ENCODE results near the gene ATG2A. TPM values are rescaled to one million over a fixed set of nuclear protein-coding genes. Genes with fewer than 3 reads are reported as not detected.

ATG2A gene
- total and polyA plus RNA-seq, 10 of the 15 experiments (the other 5 are each of a cell fraction or from before 2014, with no cell fraction given) = 0.08 to 19.0 (median 4.6) TPM

- Histone ChIP-seq H2AFZ (ENCODE audit: control insufficient read depth, low read depth, low read length) (peak overlapping the region; percentile 10; the same call in 1 of the 2 replicates), H3K27me3 (replicated peaks in 1 of 2; ENCODE audit: control insufficient read depth in 2 of 2, insufficient read depth in 2 of 2, low read length in 1 of 2) (no peaks in the 10 kb centered on the region), H3K27ac (ENCODE audit: control insufficient read depth, insufficient read depth) (no peak overlapping the region; the same call in 1 of the 2 replicates), H3K4me2 (ENCODE audit: control insufficient read depth, insufficient read depth) (0 out of 2 replicates have a peak overlapping the region, but pooled peaks have one; percentile 50), H3K36me3 (ENCODE audit: control insufficient read depth in 2 of 2, insufficient read depth in 2 of 2, low read length in 1 of 2) (peaks cover 0 to 13% of the 10 kb centered on the region in 2 experiments; a peak in 3 of 4 replicates), H3K9ac (ENCODE audit: control insufficient read depth, insufficient read depth, low read length) (no peak overlapping the region), H3K4me1 (ENCODE audit: control insufficient read depth, insufficient read depth, low read length) (peaks cover 70% of the 10 kb centered on the region), H3K4me3 (no peak overlapping the region), H3K9me3 (replicated peaks; ENCODE audit: control insufficient read depth, insufficient read depth, low read length) (no peaks in the 10 kb centered on the region), H4K20me1 (ENCODE audit: control insufficient read depth, insufficient read depth) (no peaks in the 10 kb centered on the region), H3K79me2 (ENCODE audit: control insufficient read depth, insufficient read depth, low read length) (peaks cover 4% of the 10 kb centered on the region)
- no TSS peak for BruUV-seq (replicated peaks)
- intact Hi-C loops (cut with micrococcal nuclease; ENCODE audit: unreplicated experiment) = loop anchor here (10.0 kb wide), 1 partner anchor 406 kb away; no protein-coding TSS in a partner anchor
- ChIA-PET SMC1A (ENCODE audit: uncharacterized antibody, unreplicated experiment) (interaction anchor here (0.9 to 12.7 kb wide), 22 partner anchors 15 to 466 kb away, joined by 3 to 306 read pairs (median 7); partner anchors contain the start of genes ARL2, ATG2A, BATF2 and CDC42EP2), CTCF (interaction anchor here (0.7 to 28.8 kb wide), 41 partner anchors 10 to 633 kb away, joined by 3 to 1208 read pairs (median 5); partner anchors contain the start of genes ARL2, BATF2, CDC42EP2 and EHD1), POLR2A (interaction anchor here (0.7 to 24.3 kb wide), 11 partner anchors 15 to 273 kb away, joined by 3 to 620 read pairs (median 4); partner anchors contain the start of genes EHD1, FAU, MRPL49 and PPP2R5B), RAD21 (ENCODE audit: unreplicated experiment) (interaction anchor here (0.6 to 12.9 kb wide), 26 partner anchors 14 to 481 kb away, joined by 3 to 316 read pairs (median 8); partner anchors contain the start of genes ARL2, BATF2, CAPN1 and EHD1)
- no peak for DNase-seq (ENCODE audit: low read depth, low spot score)
- in situ Hi-C loops (cut with MboI) = loop anchor here (5.0 kb wide), 1 partner anchor 43 kb away; no protein-coding TSS in a partner anchor
- FAIRE-seq = no peak
- 57% methylated on average over 16 of the region's 16 CpGs for WGBS (ENCODE audit: insufficient coverage, insufficient replicate concordance, low lambda C conversion rate, missing lambda C conversion rate)
- ATAC-seq = peak; percentile 1; the same call in 1 of the 3 replicates
- peak in 1 of 2 experiments; percentile 16; a peak in 1 of 4 replicates for TF ChIP-seq BHLHE40 (IDR thresholded peaks at IDR 0.05; ENCODE audit: borderline replicate concordance in 1 of 2, low read depth in 2 of 2, low read length in 1 of 2)
- 0 out of 2 replicates have a peak, but pooled peaks have one; percentile 37 for TF ChIP-seq NR2F1 (conservative IDR thresholded peaks at IDR 0.05)
- TF ChIP-seq IKZF1 (conservative IDR thresholded peaks at IDR 0.05) = peak; percentile 52; the same call in 1 of the 2 replicates
- TF ChIP-seq ZBED1 (IDR thresholded peaks at IDR 0.05; ENCODE audit: borderline replicate concordance) = no peak
- TF ChIP-seq LARP7 (IDR thresholded peaks at IDR 0.05) = 0 out of 2 replicates have a peak, but pooled peaks have one; percentile 44
- TF ChIP-seq TCF3 (IDR thresholded peaks at IDR 0.05; ENCODE audit: borderline replicate concordance, insufficient read depth, low read depth, low read length) = no peak
- TF ChIP-seq CTCF (IDR thresholded peaks at IDR 0.05 in 2 of 3, conservative IDR thresholded peaks at IDR 0.05 in 1 of 3; ENCODE audit: control insufficient read depth in 2 of 3, extremely low read depth in 1 of 3, insufficient read depth in 1 of 3, low read depth in 3 of 3, low read length in 3 of 3) = peak in 2 of 3 experiments; percentile 22; a peak in 2 of 6 replicates
- 0 out of 2 replicates have a peak, but pooled peaks have one; percentile 19 for TF ChIP-seq RB1 (IDR thresholded peaks at IDR 0.05; ENCODE audit: borderline replicate concordance)
- TF ChIP-seq POLR2A (IDR thresholded peaks at IDR 0.05; ENCODE audit: low read depth, low read length) = peak; percentile 48; the same call in 1 of the 2 replicates
- 0 out of 2 replicates have a peak, but pooled peaks have one; percentile 45 for TF ChIP-seq TCF12 (IDR thresholded peaks at IDR 0.05; ENCODE audit: low read depth, low read length)
- TF ChIP-seq MTA2 (IDR thresholded peaks at IDR 0.05; ENCODE audit: low read depth) = 0 out of 2 replicates have a peak, but pooled peaks have one; percentile 31
- TF ChIP-seq E2F4 (IDR thresholded peaks at IDR 0.05; ENCODE audit: low read depth, low read length) = no peak
- TF ChIP-seq ZNF687 (IDR thresholded peaks at IDR 0.05) = 0 out of 2 replicates have a peak, but pooled peaks have one; percentile 15
- no peak for TF ChIP-seq MEF2A (IDR thresholded peaks at IDR 0.05; ENCODE audit: insufficient read depth, low read depth, low read length)
- TF ChIP-seq DPF2 (IDR thresholded peaks at IDR 0.05) = 0 out of 2 replicates have a peak, but pooled peaks have one; percentile 27
These were observed 68.0 kb downstream of the ATG2A start for GRCh38 chr11:64848826-64849597.
